Measurements from ENCODE around the gene SHISA6.

DNA sequence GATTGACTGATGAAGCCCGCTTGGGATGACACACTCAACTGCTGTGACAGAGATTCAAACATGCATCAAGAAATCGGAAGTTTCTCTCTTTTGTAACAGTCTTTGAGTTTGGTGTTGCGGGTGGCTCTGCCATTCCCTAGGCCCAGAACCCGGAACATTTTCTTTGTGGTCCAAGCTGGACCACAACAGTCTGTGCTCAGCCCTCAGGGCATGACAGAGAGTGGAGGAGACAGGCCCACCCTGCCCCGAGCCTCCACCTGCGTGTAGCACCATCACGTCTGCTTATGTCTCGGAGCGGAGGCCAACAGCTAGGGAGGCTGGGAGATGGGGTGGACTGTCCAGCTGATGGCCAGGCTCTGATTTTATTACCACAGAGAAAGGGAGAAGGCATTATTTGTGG lies 64.5 kb downstream of the SHISA6 start:
- TF ChIP-seq, protein P1, sequence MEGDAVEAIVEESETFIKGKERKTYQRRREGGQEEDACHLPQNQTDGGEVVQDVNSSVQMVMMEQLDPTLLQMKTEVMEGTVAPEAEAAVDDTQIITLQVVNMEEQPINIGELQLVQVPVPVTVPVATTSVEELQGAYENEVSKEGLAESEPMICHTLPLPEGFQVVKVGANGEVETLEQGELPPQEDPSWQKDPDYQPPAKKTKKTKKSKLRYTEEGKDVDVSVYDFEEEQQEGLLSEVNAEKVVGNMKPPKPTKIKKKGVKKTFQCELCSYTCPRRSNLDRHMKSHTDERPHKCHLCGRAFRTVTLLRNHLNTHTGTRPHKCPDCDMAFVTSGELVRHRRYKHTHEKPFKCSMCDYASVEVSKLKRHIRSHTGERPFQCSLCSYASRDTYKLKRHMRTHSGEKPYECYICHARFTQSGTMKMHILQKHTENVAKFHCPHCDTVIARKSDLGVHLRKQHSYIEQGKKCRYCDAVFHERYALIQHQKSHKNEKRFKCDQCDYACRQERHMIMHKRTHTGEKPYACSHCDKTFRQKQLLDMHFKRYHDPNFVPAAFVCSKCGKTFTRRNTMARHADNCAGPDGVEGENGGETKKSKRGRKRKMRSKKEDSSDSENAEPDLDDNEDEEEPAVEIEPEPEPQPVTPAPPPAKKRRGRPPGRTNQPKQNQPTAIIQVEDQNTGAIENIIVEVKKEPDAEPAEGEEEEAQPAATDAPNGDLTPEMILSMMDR (IDR thresholded peaks at IDR 0.05), result no peak
- no peak for TF ChIP-seq EZH2 (IDR thresholded peaks at IDR 0.05)
